ENCODE data around the gene METTL21C.

The METTL21C gene

GRCh38 chr13:102690883-102691282 is 4.0 kb downstream of the METTL21C start:
- TF ChIP-seq, protein P1, sequence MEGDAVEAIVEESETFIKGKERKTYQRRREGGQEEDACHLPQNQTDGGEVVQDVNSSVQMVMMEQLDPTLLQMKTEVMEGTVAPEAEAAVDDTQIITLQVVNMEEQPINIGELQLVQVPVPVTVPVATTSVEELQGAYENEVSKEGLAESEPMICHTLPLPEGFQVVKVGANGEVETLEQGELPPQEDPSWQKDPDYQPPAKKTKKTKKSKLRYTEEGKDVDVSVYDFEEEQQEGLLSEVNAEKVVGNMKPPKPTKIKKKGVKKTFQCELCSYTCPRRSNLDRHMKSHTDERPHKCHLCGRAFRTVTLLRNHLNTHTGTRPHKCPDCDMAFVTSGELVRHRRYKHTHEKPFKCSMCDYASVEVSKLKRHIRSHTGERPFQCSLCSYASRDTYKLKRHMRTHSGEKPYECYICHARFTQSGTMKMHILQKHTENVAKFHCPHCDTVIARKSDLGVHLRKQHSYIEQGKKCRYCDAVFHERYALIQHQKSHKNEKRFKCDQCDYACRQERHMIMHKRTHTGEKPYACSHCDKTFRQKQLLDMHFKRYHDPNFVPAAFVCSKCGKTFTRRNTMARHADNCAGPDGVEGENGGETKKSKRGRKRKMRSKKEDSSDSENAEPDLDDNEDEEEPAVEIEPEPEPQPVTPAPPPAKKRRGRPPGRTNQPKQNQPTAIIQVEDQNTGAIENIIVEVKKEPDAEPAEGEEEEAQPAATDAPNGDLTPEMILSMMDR (IDR thresholded peaks at IDR 0.05; ENCODE audit: low read depth, low read length, missing control alignments), result no peak
- no peak for DNase-seq (ENCODE audit: low read depth)
- no peak overlapping the region for H3K4me3 ChIP-seq (ENCODE audit: low read depth, low read length)

GRCh38 chr13:102688306-102688973 is 6.4 kb downstream of the METTL21C start:
- H3K4me3 ChIP-seq (ENCODE audit: low read depth, low read length), result no peak overlapping the region
- no peak for DNase-seq (ENCODE audit: low read depth)
- TF ChIP-seq, protein P1 (IDR thresholded peaks at IDR 0.05; ENCODE audit: low read depth, low read length, missing control alignments), result no peak

DNA sequence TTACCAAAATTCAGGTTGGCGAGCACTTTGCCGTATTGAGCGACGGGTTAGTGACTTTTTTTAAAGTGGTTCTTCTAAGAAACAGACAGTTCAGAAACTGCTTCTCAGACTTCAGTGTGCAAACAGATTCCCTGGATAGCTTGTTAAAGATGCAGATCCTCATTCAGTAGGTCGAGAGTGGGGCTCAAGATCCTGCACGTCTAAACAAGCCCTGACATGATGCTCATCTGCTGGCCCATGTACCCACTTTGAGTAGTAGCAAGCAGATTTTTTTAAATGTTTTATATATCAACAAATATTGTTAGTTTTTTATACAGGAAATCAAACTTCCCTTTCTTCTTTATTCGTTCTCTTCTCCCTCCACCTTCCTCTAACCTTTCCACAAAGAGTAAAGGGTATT is 7.3 kb downstream of the METTL21C start:
- TF ChIP-seq, protein P1 (IDR thresholded peaks at IDR 0.05; ENCODE audit: low read depth, low read length, missing control alignments), result no peak
- H3K4me3 ChIP-seq (ENCODE audit: low read depth, low read length), result no peak overlapping the region
- no peak for DNase-seq (ENCODE audit: low read depth)

- TF ChIP-seq, protein P1 (IDR thresholded peaks at IDR 0.05; ENCODE audit: low read depth, low read length, missing control alignments), result no peak
- DNase-seq (ENCODE audit: low read depth), result no peak
- no peak overlapping the region for H3K4me3 ChIP-seq (ENCODE audit: low read depth, low read length)
Measured at GRCh38 chr13:102686024-102686423, 8.8 kb downstream of the METTL21C start.

DNA sequence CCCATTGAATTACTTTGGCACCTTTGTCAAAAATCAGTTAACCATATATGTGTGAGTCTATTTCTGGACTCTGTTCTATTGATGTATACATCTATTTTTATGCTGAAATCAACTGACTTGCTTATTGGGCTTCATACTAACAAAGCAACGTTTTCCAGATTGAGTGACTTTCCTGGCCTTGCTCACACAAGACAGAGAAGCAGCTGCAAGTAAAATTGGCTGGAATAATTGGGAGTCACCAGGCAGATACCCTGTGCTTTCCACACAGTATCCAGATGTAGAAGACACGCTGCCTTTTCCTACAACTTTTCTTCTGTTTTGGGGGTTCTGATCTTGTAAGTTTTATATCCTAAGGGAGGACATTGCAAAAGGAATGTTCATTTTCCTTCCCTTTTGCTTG is 11.2 kb downstream of the METTL21C start:
- no peak overlapping the region for H3K4me3 ChIP-seq (ENCODE audit: low read depth, low read length)
- TF ChIP-seq, protein P1 (IDR thresholded peaks at IDR 0.05; ENCODE audit: low read depth, low read length, missing control alignments), result no peak
- DNase-seq (ENCODE audit: low read depth), result no peak

GRCh38 chr13:102682727-102683126 is 12.1 kb downstream of the METTL21C start:
- H3K4me3 ChIP-seq (ENCODE audit: low read depth, low read length), result no peak overlapping the region
- TF ChIP-seq, protein P1 (IDR thresholded peaks at IDR 0.05; ENCODE audit: low read depth, low read length, missing control alignments), result no peak
- no peak for DNase-seq (ENCODE audit: low read depth)

- no peak for DNase-seq (ENCODE audit: low read depth)
- TF ChIP-seq, protein P1 (IDR thresholded peaks at IDR 0.05; ENCODE audit: low read depth, low read length, missing control alignments), result no peak
Measured at GRCh38 chr13:102682211-102682610, 12.6 kb downstream of the METTL21C start.

More at GRCh38 chr13:102682211-102682610, 12.6 kb downstream of the METTL21C start:
- H3K4me3 ChIP-seq (ENCODE audit: low read depth, low read length), result no peak overlapping the region
